ENCODE data around the gene FLAD1. TPM values are rescaled to one million over a fixed set of nuclear protein-coding genes. Genes with fewer than 3 reads are reported as not detected.

The FLAD1 gene
- total RNA-seq, 1 experiment from 2014 or later: 97.0 TPM

DNA sequence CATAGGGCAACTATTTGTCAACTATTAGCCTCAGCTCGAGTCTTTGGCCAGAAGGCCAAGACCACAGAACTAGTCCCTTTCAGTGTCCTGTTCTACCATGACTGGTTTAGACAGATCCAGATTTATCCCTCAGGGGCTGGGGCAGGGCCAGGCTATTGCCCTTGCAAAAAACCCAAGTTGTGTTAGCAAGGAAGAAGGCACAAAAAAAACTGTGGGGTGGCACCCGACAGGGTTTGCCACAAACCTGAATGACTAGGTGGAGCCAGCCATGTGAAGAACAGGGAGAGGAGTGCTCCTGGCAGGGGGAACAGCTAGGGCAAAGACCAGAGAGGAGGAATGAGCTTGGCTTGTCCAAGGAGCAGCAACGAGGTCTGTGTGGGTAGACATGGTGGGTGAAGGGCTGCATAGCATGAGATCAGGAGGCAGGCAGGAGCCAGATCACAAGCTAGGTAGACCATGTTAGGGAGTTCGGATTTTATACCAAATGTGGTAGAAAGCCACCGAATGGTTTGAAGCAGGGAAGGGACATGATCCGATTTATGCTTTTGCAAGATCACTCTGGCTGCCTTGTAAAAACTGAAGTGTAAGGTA, 54.8 kb downstream of the FLAD1 start:
- H2AK5ac ChIP-seq (ENCODE audit: insufficient read length, low read length): no peak overlapping the region
- no peak overlapping the region for H2BK15ac ChIP-seq (ENCODE audit: low read depth, low read length)
- DNase-seq: no peak
- H3K4ac ChIP-seq (ENCODE audit: low read depth, low read length): no peak overlapping the region
- WGBS (ENCODE audit: extremely low coverage, insufficient read length, low lambda C conversion rate): no CpG with 5 or more reads among the region's 6 CpGs
- no peaks in the 10 kb centered on the region for H3K79me2 ChIP-seq (ENCODE audit: insufficient read depth, low read length)
- no peaks in the 10 kb centered on the region for H3K9me3 ChIP-seq (ENCODE audit: control insufficient read depth, low read depth, low read length)
- no peak overlapping the region for H2BK20ac ChIP-seq (ENCODE audit: low read depth, low read length, poor library complexity, severe bottlenecking)
- Mint-ChIP-seq H3K4me3 (no peak overlapping the region), H3K4me1 (peaks cover 3 to 6% of the 10 kb centered on the region in 2 experiments; a peak in 2 of 4 replicates), H3K27me3 (ENCODE audit: low read depth) (peaks cover 51% of the 10 kb centered on the region), H3K27ac (no peak overlapping the region), H3K9me3 (no peaks in the 10 kb centered on the region), H3K36me3 (ENCODE audit: insufficient read depth in 1 of 3, low read depth in 3 of 3) (no peaks in the 10 kb centered on the region)
- peaks cover 2% of the 10 kb centered on the region for H4K20me1 ChIP-seq (ENCODE audit: control insufficient read depth, insufficient read depth, insufficient read length)
- no peak overlapping the region for H4K5ac ChIP-seq (ENCODE audit: insufficient read length, low read depth, low read length)
- no peak overlapping the region for H2BK5ac ChIP-seq (ENCODE audit: insufficient read length, low read length)
- TF ChIP-seq, protein P1, sequence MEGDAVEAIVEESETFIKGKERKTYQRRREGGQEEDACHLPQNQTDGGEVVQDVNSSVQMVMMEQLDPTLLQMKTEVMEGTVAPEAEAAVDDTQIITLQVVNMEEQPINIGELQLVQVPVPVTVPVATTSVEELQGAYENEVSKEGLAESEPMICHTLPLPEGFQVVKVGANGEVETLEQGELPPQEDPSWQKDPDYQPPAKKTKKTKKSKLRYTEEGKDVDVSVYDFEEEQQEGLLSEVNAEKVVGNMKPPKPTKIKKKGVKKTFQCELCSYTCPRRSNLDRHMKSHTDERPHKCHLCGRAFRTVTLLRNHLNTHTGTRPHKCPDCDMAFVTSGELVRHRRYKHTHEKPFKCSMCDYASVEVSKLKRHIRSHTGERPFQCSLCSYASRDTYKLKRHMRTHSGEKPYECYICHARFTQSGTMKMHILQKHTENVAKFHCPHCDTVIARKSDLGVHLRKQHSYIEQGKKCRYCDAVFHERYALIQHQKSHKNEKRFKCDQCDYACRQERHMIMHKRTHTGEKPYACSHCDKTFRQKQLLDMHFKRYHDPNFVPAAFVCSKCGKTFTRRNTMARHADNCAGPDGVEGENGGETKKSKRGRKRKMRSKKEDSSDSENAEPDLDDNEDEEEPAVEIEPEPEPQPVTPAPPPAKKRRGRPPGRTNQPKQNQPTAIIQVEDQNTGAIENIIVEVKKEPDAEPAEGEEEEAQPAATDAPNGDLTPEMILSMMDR (conservative IDR thresholded peaks at IDR 0.05): no peak
- no peak overlapping the region for H2BK12ac ChIP-seq (ENCODE audit: insufficient read length, low read depth, low read length)
- H4K8ac ChIP-seq (replicated peaks; ENCODE audit: insufficient read length, low read depth, low read length): no peak overlapping the region
- no peak overlapping the region for H3T11ph ChIP-seq (ENCODE audit: low read length)
- no peak overlapping the region for H3K56ac ChIP-seq (ENCODE audit: insufficient read length, low read depth, low read length)
- H3K18ac ChIP-seq (ENCODE audit: insufficient read length, low read depth, low read length): no peak overlapping the region
- H2AFZ ChIP-seq (ENCODE audit: low read length): no peak overlapping the region
- no peak overlapping the region for H3K14ac ChIP-seq (ENCODE audit: insufficient read depth, low read length)
- H4K91ac ChIP-seq (ENCODE audit: insufficient read length, low read depth, low read length): no peak overlapping the region
- no peak overlapping the region for H3K23ac ChIP-seq (ENCODE audit: insufficient read length, low read depth, low read length)
- H3K79me1 ChIP-seq (ENCODE audit: insufficient read depth, low read depth, low read length, poor library complexity, severe bottlenecking): no peaks in the 10 kb centered on the region
- H2BK120ac ChIP-seq (ENCODE audit: low read depth, low read length, poor library complexity, severe bottlenecking): no peak overlapping the region
- H3K9ac ChIP-seq (ENCODE audit: extremely low read depth, insufficient read length, low read length): no peak overlapping the region
- no peaks in the 10 kb centered on the region for H3K23me2 ChIP-seq (ENCODE audit: insufficient read length, low read depth, low read length, poor library complexity, severe bottlenecking)
- H3K27me3 ChIP-seq (ENCODE audit: insufficient read depth, low read length): no peaks in the 10 kb centered on the region
- no peak overlapping the region for H3K4me2 ChIP-seq (ENCODE audit: insufficient read depth, insufficient read length, low read length)
- no peaks in the 10 kb centered on the region for H3K4me1 ChIP-seq (ENCODE audit: insufficient read depth, low read length)
- no peak overlapping the region for H3K27ac ChIP-seq (ENCODE audit: insufficient read length, low read depth, low read length)

Data from H9 (cell line).